Upper lobe of left lung (tissue), 6 donors: Measurements from ENCODE around the gene GUCA1C. TPM values are rescaled to one million over a fixed set of nuclear protein-coding genes. Genes with fewer than 3 reads are reported as not detected.

Experiments used
- ATAC-seq, 2 donors: fragments of 200-7000 bp; cut with Tn5 transposase; one replicate each; pipeline ENCODE4 v1.9.1; 2022; ENCODE audit warnings: mild to moderate bottlenecking in 2 of 2, moderate library complexity in 2 of 2; ENCODE audit not compliant: low FRiP score in 2 of 2
- DNase-seq, 2 donors: peaks; one replicate each; pipeline ENCODE4 v3.0.0-alpha.2; 2019 to 2020
- H3K27ac ChIP-seq, 4 donors: fragments of 200-600 bp; sonication (generic); one replicate each; pipeline ENCODE4 v1.5.1; 2016 to 2019
- H3K27me3 ChIP-seq, 4 donors: fragments of 200-600 bp; sonication (generic); one replicate each; pipeline ENCODE4 v1.5.1; 2017 to 2019
- H3K36me3 ChIP-seq, 4 donors: fragments of 200-600 bp; sonication (generic); one replicate each; pipeline ENCODE4 v1.5.1; 2016 to 2019
- H3K4me1 ChIP-seq, 4 donors: fragments of 200-600 bp; sonication (generic); one replicate each; pipeline ENCODE4 v1.5.1; 2018 to 2019
- H3K4me3 ChIP-seq, 4 donors: fragments of 200-600 bp; sonication (generic); one replicate each; pipeline ENCODE4 v1.5.1; 2017 to 2019; ENCODE audit warnings: mild to moderate bottlenecking in 2 of 4, moderate library complexity in 1 of 4
- H3K9me3 ChIP-seq, 4 donors: fragments of 200-600 bp; sonication (generic); one replicate each; pipeline ENCODE4 v1.5.1; 2018 to 2019
- EP300 ChIP-seq, 4 donors: sonication (generic); formaldehyde crosslinking; IDR thresholded peaks; one replicate each; pipeline ENCODE4 v1.5.1; 2017; ENCODE audit warnings: antibody characterized with exemption in 4 of 4, control low read depth in 2 of 4
- POLR2A ChIP-seq, 4 donors: fragments of 450-650 bp; IDR thresholded peaks; one replicate each; pipeline ENCODE4 v1.5.1; 2016 to 2017; ENCODE audit warnings: antibody characterized with exemption in 4 of 4, mild to moderate bottlenecking in 2 of 4
- POLR2AphosphoS5 ChIP-seq, 2 donors: sonication (generic); formaldehyde crosslinking; IDR thresholded peaks; one replicate each; pipeline ENCODE4 v1.5.1; 2017; ENCODE audit warnings: antibody characterized with exemption in 2 of 2
- WGBS, 2 donors: methylation state at CpG; one replicate each; pipeline ENCODE4 v1.1.5; 2017 to 2018; 5-methylcytosine and 5-hydroxymethylcytosine counted together
- total RNA-seq, 6 donors: library from RNA; depleted of rRNA in 4 of 6; stranded (reverse); fragments of >200 nt in 4 of 6; gene quantifications; one replicate each; pipeline versions ENCODE4 v1.1.0 to v1.2.1, GENCODE V29; 2016 to 2021
- TF ChIP-seq, protein P1 (sequence below), 6 experiments: fragments of 450-650 bp in 4 of 6; fragments of 200-600 bp in 2 of 6; sonication (generic) in 2 of 6; IDR thresholded peaks; one replicate each; pipeline ENCODE4 v1.5.1; 2016 to 2019; ENCODE audit warnings: antibody characterized with exemption in 6 of 6
- donor health status: DM: no; HTN: no; CAD: no; lungs with moderate emphysema.
- donor health status: DM: no; HTN: yes; CAD: no; lungs with severe emphysema.

Gene GUCA1C
- total RNA-seq = not detected

DNA sequence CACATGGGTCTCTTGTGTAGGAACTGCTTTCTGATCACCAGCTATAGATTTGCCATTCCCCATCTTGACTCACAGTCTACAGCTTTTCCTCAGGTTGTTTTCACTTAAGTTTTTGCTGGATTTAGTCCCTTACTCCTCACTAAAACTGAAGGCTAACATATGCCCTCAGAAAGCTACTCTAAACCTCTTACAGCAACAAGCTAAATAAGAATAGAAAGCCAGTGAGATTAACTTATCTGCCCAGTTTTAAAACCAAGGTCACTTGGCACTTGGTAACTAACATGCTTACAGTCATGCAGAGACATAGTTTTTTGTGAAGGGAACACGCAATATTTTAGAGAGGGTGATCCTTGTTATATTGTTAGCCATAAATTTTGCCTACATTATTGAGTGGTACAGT lies at the start of gene GUCA1C:
TSS of gene GUCA1C (minus strand) at position 180 of the 400 bp plus-strand sequence. CDS start at position 63, 117 bp downstream.
- Histone ChIP-seq H3K9me3 (no peaks in the 10 kb centered on the region), H3K4me3 (no peak within 1 kb of the TSS), H3K27me3 (no peaks in the 10 kb centered on the region), H3K36me3 (no peaks in the 10 kb centered on the region), H3K4me1 (no peaks in the 10 kb centered on the region), H3K27ac (no peak within 1 kb of the TSS)
- ATAC-seq (no peak), DNase-seq (no peak)
- TF ChIP-seq, protein P1, sequence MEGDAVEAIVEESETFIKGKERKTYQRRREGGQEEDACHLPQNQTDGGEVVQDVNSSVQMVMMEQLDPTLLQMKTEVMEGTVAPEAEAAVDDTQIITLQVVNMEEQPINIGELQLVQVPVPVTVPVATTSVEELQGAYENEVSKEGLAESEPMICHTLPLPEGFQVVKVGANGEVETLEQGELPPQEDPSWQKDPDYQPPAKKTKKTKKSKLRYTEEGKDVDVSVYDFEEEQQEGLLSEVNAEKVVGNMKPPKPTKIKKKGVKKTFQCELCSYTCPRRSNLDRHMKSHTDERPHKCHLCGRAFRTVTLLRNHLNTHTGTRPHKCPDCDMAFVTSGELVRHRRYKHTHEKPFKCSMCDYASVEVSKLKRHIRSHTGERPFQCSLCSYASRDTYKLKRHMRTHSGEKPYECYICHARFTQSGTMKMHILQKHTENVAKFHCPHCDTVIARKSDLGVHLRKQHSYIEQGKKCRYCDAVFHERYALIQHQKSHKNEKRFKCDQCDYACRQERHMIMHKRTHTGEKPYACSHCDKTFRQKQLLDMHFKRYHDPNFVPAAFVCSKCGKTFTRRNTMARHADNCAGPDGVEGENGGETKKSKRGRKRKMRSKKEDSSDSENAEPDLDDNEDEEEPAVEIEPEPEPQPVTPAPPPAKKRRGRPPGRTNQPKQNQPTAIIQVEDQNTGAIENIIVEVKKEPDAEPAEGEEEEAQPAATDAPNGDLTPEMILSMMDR (IDR thresholded peaks at IDR 0.05) = no peak
- TF ChIP-seq POLR2A (IDR thresholded peaks at IDR 0.05) (no peak), POLR2AphosphoS5 (IDR thresholded peaks at IDR 0.05) (no peak), EP300 (IDR thresholded peaks at IDR 0.05) (no peak)
- WGBS, 2 donors = 94 to 100% methylated on average over 1 of the region's 1 CpG

GRCh38 chr3:108998436-108998835 lies 44.8 kb upstream of the GUCA1C start:
- Histone ChIP-seq H3K27me3 (no peaks in the 10 kb centered on the region), H3K9me3 (no peaks in the 10 kb centered on the region), H3K27ac (no peak overlapping the region), H3K36me3 (no peaks in the 10 kb centered on the region), H3K4me3 (no peak overlapping the region), H3K4me1 (no peaks in the 10 kb centered on the region)
- TF ChIP-seq POLR2A (IDR thresholded peaks at IDR 0.05) (no peak), EP300 (IDR thresholded peaks at IDR 0.05) (no peak), POLR2AphosphoS5 (IDR thresholded peaks at IDR 0.05) (no peak)
- TF ChIP-seq, protein P1 (IDR thresholded peaks at IDR 0.05) = no peak
- no peak for DNase-seq
- WGBS, 2 donors = 67 to 73% methylated on average over 3 of the region's 3 CpGs
- no peak for ATAC-seq

DNA sequence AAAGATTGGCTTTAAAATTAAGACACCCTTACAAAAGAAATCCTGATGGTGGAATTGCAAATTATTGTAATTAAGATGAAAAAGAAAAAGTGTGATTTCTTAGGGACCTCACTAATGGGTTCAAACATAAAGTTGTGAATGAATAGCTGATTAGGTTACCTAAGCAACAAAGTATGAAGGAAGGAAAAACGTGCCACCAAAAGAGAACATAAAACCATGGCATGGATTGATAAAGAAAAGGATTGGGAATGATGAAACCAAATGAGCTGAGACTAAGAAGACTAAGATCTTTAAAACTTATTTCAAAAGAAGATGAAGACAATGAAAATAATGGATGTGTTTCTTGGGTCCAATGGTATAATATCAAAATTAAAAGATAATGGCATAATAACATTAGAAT lies 32.2 kb upstream of the GUCA1C start:
- Histone ChIP-seq H3K9me3 (no peaks in the 10 kb centered on the region), H3K27me3 (no peaks in the 10 kb centered on the region), H3K4me3 (no peak overlapping the region), H3K4me1 (no peaks in the 10 kb centered on the region), H3K27ac (no peak overlapping the region), H3K36me3 (no peaks in the 10 kb centered on the region)
- ATAC-seq (no peak), DNase-seq (no peak)
- TF ChIP-seq POLR2AphosphoS5 (IDR thresholded peaks at IDR 0.05) (no peak), EP300 (IDR thresholded peaks at IDR 0.05) (no peak), POLR2A (IDR thresholded peaks at IDR 0.05) (no peak)
- TF ChIP-seq, protein P1 (IDR thresholded peaks at IDR 0.05) = no peak
- WGBS, 2 donors = 2 to 4% methylated on average over 1 of the region's 1 CpG

- H3K27ac ChIP-seq = no peak overlapping the region
- TF ChIP-seq, protein P1 (IDR thresholded peaks at IDR 0.05) = no peak
- no peak for TF ChIP-seq POLR2AphosphoS5 (IDR thresholded peaks at IDR 0.05)
Measured at GRCh38 chr3:108983051-108983450, 29.4 kb upstream of the GUCA1C start.

DNA sequence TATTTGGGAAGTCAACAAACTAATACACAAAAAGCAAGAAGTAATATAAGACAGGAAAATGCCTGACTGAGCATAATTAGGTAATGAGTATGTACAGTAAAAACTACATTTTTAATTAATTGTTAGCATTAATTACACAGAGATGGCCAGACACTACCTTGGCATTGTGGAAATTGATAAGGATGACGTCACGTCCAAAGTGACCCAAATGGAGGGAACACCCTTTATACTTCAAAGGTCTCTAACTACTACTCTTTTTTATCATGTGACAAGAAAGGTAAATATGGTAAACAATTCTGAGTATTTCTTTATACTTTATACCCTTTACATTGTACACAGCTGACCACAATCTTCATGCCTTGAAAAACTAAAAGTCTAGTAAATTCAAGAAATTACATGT lies 22.4 kb upstream of the GUCA1C start:
- no peaks in the 10 kb centered on the region for H3K36me3 ChIP-seq
- H3K27me3 ChIP-seq = no peaks in the 10 kb centered on the region
- TF ChIP-seq, protein P1 (IDR thresholded peaks at IDR 0.05) = no peak
- no peak for TF ChIP-seq POLR2A (IDR thresholded peaks at IDR 0.05)
- TF ChIP-seq POLR2AphosphoS5 (IDR thresholded peaks at IDR 0.05) = no peak
- TF ChIP-seq EP300 (IDR thresholded peaks at IDR 0.05) = no peak
- no peak for DNase-seq
- H3K27ac ChIP-seq = no peak overlapping the region
- H3K4me1 ChIP-seq = no peaks in the 10 kb centered on the region
- H3K4me3 ChIP-seq = no peak overlapping the region
- no peak for ATAC-seq
- no peaks in the 10 kb centered on the region for H3K9me3 ChIP-seq
- WGBS, 2 donors = 60 to 88% methylated on average over 2 of the region's 2 CpGs

More at GRCh38 chr3:108983051-108983450, 29.4 kb upstream of the GUCA1C start:
- 96 to 100% methylated on average over 1 of the region's 1 CpG for WGBS, 2 donors
- no peak for DNase-seq
- H3K4me3 ChIP-seq = no peak overlapping the region
- ATAC-seq = no peak
- H3K9me3 ChIP-seq = no peaks in the 10 kb centered on the region
- H3K27me3 ChIP-seq = no peaks in the 10 kb centered on the region
- H3K36me3 ChIP-seq = no peaks in the 10 kb centered on the region
- no peaks in the 10 kb centered on the region for H3K4me1 ChIP-seq
